Fibroblast of the aortic adventitia (primary cell): ENCODE results near the gene WDR49. TPM values are rescaled to one million over a fixed set of nuclear protein-coding genes. Genes with fewer than 3 reads are reported as not detected.

ENCODE experiments used
- DNase-seq: peaks from one replicate; pipeline ENCODE4 v3.0.0-alpha.2; 2010; ENCODE audit warnings: low read depth
- H3K4me3 ChIP-seq: 2 replicates; pipeline ENCODE4 v1.5.1; 2011; ENCODE audit warnings: low read depth, mild to moderate bottlenecking, control low read depth, low read length, moderate library complexity
- total RNA-seq: library from RNA; depleted of rRNA; stranded (reverse); fragments of >200 nt; gene quantifications from 2 replicates; pipeline ENCODE4 v1.2.3, GENCODE V29; 2012; ENCODE audit warnings: low replicate concordance
- TF ChIP-seq, protein P1 (sequence below): IDR thresholded peaks from 2 replicates; pipeline ENCODE4 v1.5.1; 2011; ENCODE audit warnings: mild to moderate bottlenecking, low read length, control low read depth, inconsistent platforms; ENCODE audit not compliant: insufficient read depth

Gene WDR49
- total RNA-seq, 1 donor = under 0.01 TPM

DNA sequence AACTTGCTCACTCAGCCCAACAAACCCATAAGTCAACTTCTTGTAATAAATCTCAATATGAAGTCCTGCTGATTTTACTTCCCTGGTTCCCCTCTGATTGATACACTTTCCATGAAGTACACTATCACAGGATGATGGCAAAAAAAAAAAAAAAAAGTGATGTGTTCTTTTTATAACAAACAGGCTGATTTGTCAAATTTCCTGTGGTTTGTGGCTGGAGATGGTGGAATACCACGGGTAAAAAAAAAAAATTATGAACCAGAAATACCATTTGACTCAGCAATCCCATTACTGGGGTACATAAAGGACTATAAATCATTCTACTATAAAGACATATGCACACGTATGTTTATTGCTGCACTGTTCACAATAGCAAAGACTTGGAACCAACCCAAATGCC is 169.2 kb downstream of the WDR49 start:
- H3K4me3 ChIP-seq = no peak overlapping the region
- DNase-seq = no peak
- TF ChIP-seq, protein P1, sequence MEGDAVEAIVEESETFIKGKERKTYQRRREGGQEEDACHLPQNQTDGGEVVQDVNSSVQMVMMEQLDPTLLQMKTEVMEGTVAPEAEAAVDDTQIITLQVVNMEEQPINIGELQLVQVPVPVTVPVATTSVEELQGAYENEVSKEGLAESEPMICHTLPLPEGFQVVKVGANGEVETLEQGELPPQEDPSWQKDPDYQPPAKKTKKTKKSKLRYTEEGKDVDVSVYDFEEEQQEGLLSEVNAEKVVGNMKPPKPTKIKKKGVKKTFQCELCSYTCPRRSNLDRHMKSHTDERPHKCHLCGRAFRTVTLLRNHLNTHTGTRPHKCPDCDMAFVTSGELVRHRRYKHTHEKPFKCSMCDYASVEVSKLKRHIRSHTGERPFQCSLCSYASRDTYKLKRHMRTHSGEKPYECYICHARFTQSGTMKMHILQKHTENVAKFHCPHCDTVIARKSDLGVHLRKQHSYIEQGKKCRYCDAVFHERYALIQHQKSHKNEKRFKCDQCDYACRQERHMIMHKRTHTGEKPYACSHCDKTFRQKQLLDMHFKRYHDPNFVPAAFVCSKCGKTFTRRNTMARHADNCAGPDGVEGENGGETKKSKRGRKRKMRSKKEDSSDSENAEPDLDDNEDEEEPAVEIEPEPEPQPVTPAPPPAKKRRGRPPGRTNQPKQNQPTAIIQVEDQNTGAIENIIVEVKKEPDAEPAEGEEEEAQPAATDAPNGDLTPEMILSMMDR = no peak

DNA sequence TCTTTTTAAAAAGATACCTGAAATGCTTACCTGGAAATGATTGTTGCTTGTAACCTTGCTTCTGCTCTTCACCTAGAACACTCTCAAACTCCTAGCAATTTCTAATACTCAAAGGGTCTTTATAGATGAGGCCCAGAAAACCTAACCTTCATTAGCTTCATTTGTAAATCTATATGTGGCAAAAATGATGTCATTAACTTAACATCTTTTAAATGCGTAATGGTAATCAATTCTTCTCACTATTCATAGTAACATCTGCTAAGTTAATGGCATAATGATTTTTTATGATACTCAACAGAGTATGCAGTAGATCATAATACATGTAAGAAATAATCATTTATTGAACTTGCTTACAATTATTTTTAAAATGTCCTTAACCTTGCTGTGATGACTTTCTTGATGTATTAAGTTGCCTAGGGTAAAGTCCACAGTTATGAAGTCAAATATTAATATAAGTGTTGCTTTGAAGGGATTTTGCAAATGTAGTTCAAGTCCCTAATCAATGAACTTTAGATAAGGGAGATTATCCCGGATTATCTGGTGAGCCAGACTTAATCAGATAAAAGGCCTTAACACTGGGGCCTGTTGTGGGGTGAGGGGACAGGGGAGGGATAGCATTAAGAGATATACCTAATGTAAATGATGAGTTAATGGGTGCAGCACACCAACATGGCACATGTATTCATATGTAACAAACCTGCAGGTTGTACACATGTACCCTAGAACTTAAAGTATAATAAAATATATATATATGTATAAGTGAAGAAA is 169.8 kb downstream of the WDR49 start:
- no peak for DNase-seq
- no peak overlapping the region for H3K4me3 ChIP-seq
- TF ChIP-seq, protein P1 = no peak

GRCh38 chr3:167481164-167481563 is 172.6 kb downstream of the WDR49 start:
- H3K4me3 ChIP-seq = no peak overlapping the region
- DNase-seq = no peak
- TF ChIP-seq, protein P1 = no peak

GRCh38 chr3:167480748-167481147 is 173.0 kb downstream of the WDR49 start:
- TF ChIP-seq, protein P1 = no peak
- DNase-seq = no peak

GRCh38 chr3:167473863-167474262 is 179.9 kb downstream of the WDR49 start, which contains the start of gene SERPINI2:
TSS of gene SERPINI2 (minus strand) at chr3:167474042. CDS start at chr3:167471834, 2,208 bp downstream.
- TF ChIP-seq, protein P1 = no peak
- H3K4me3 ChIP-seq = no peak within 1 kb of the TSS

More at GRCh38 chr3:167480748-167481147, 173.0 kb downstream of the WDR49 start:
- H3K4me3 ChIP-seq = no peak overlapping the region

GRCh38 chr3:167469381-167469780 is 184.4 kb downstream of the WDR49 start:
- no peak for DNase-seq
- TF ChIP-seq, protein P1 = no peak
- H3K4me3 ChIP-seq = no peak overlapping the region

More at GRCh38 chr3:167473863-167474262, 179.9 kb downstream of the WDR49 start, which contains the start of gene SERPINI2:
- DNase-seq = no peak
